SH-SY5Y (cell line): ENCODE measurements around the gene DLGAP1.

Experiments used
- GATA2 ChIP-seq: IDR thresholded peaks from 2 replicates; pipeline ENCODE4 v1.6.1; 2011; ENCODE audit warnings: mild to moderate bottlenecking, low read depth, low read length
- GATA3 ChIP-seq: IDR thresholded peaks from 2 replicates; pipeline ENCODE4 v1.6.1; 2011; ENCODE audit warnings: low read depth, mild to moderate bottlenecking, low read length, moderate library complexity

DNA sequence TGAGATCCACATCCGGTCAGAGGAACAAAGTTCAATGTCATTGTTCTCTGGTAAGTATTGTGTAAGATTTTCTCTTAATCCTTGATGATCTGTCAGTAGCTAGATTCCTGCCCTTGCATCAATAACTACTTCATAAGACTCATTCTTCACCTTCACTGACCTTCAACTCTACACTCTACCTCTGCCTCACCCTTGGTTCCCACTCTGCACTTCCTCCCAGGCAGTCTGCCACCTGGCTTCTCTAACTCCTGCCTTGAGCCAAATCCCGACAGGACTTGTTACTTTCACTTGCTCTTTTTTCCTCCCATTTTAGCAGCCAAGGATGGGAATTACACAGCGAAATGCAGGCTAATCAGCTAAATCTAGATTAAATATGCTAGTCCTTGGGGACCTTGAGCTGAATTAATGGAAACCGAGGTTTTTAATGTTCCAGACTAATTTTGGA is 190.7 kb downstream of the DLGAP1 start:
- no peak for TF ChIP-seq GATA2
- TF ChIP-seq GATA3: no peak
